Mucosa of stomach (tissue), 1 donor: ENCODE results near the gene SPACA6.
A peak's percentile ranks its signal among the peaks of the same experiment; 100 is the strongest.
"Not testable (repeated sequence)": the region's sequence is repeated elsewhere in the genome, so short reads cannot be mapped to it uniquely, and the experiment has no call there.

Experiments used
- H3K27me3 ChIP-seq: one replicate; pipeline ENCODE4 v1.7.0; 2013; ENCODE audit warnings: mild to moderate bottlenecking, low read length; ENCODE audit not compliant: control insufficient read depth, insufficient read depth
- H3K36me3 ChIP-seq: one replicate; pipeline ENCODE4 v1.7.0; 2013; ENCODE audit warnings: low read length; ENCODE audit not compliant: control insufficient read depth, insufficient read depth
- H3K4me1 ChIP-seq: one replicate; pipeline ENCODE4 v1.7.0; 2013; ENCODE audit warnings: mild to moderate bottlenecking, low read length; ENCODE audit not compliant: control insufficient read depth, insufficient read depth
- H3K4me3 ChIP-seq: one replicate; pipeline ENCODE4 v1.7.0; 2013; ENCODE audit warnings: low read length
- H3K9ac ChIP-seq: one replicate; pipeline ENCODE4 v1.7.0; 2013; ENCODE audit warnings: mild to moderate bottlenecking, low read length, moderate library complexity
- H3K9me3 ChIP-seq: one replicate; pipeline ENCODE4 v1.7.0; 2013; ENCODE audit warnings: mild to moderate bottlenecking, low read length, moderate library complexity; ENCODE audit not compliant: control insufficient read depth
- donor health status: Pancreatic carcinoma.

Gene SPACA6

GRCh38 chr19:51668216-51668615, 24.9 kb upstream of the SPACA6 start:
- no peak overlapping the region for H3K4me3 ChIP-seq
- no peaks in the 10 kb centered on the region for H3K4me1 ChIP-seq
- H3K27me3 ChIP-seq: peaks cover 5% of the 10 kb centered on the region
- no peaks in the 10 kb centered on the region for H3K36me3 ChIP-seq
- H3K9ac ChIP-seq: no peak overlapping the region
- no peaks in the 10 kb centered on the region for H3K9me3 ChIP-seq

GRCh38 chr19:51675911-51676565, 17.1 kb upstream of the SPACA6 start:
- not testable (repeated sequence) for H3K36me3 ChIP-seq, H3K9me3 ChIP-seq, H3K9ac ChIP-seq, H3K27me3 ChIP-seq, H3K4me1 ChIP-seq, H3K4me3 ChIP-seq

- no peaks in the 10 kb centered on the region for H3K4me1 ChIP-seq
- peaks cover 4% of the 10 kb centered on the region for H3K27me3 ChIP-seq
- no peaks in the 10 kb centered on the region for H3K9me3 ChIP-seq
- no peak overlapping the region for H3K4me3 ChIP-seq
- no peak overlapping the region for H3K9ac ChIP-seq
- H3K36me3 ChIP-seq: no peaks in the 10 kb centered on the region
Observed at GRCh38 chr19:51676566-51677083, 16.5 kb upstream of the SPACA6 start.

- Histone ChIP-seq H3K27me3 (peaks cover 4% of the 10 kb centered on the region), H3K36me3 (no peaks in the 10 kb centered on the region), H3K4me1 (no peaks in the 10 kb centered on the region), H3K4me3 (no peak overlapping the region), H3K9me3 (no peaks in the 10 kb centered on the region), H3K9ac (no peak overlapping the region)
Observed at GRCh38 chr19:51680474-51680873, 12.7 kb upstream of the SPACA6 start.

GRCh38 chr19:51681286-51681941, 11.7 kb upstream of the SPACA6 start:
- H3K36me3 ChIP-seq: no peaks in the 10 kb centered on the region
- H3K4me1 ChIP-seq: no peaks in the 10 kb centered on the region
- H3K9me3 ChIP-seq: no peaks in the 10 kb centered on the region
- H3K27me3 ChIP-seq: peaks cover 4% of the 10 kb centered on the region
- H3K4me3 ChIP-seq: no peak overlapping the region
- H3K9ac ChIP-seq: no peak overlapping the region

DNA sequence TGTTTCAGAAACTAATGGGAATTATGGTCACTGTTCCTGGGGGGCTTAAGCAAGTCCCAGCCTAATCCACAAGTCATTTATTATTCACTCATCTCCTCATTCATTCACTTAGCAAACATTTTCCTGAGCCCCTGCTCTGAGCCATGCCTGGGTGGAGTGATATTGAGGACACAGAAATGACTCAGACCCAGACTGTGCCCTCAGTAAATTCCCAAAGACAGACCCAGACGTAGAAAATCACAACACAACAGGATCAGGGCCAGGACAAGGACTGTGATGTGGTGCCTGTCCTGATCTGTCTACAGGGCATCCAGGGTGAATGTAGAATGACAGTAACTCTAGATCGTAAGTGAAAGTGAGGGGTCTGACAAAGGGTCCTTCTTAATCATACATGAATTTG, 7.0 kb upstream of the SPACA6 start:
- H3K36me3 ChIP-seq: no peaks in the 10 kb centered on the region
- peaks cover 15% of the 10 kb centered on the region for H3K4me1 ChIP-seq
- no peak overlapping the region for H3K4me3 ChIP-seq
- H3K27me3 ChIP-seq: peaks cover 22% of the 10 kb centered on the region
- H3K9ac ChIP-seq: no peak overlapping the region
- H3K9me3 ChIP-seq: no peaks in the 10 kb centered on the region

GRCh38 chr19:51687791-51688670, 5.1 kb upstream of the SPACA6 start:
- H3K27me3 ChIP-seq: peaks cover 22% of the 10 kb centered on the region
- peaks cover 15% of the 10 kb centered on the region for H3K4me1 ChIP-seq
- H3K9ac ChIP-seq: peak overlapping the region; percentile 66
- no peaks in the 10 kb centered on the region for H3K9me3 ChIP-seq
- H3K4me3 ChIP-seq: no peak overlapping the region
- H3K36me3 ChIP-seq: no peaks in the 10 kb centered on the region

GRCh38 chr19:51688671-51689571, 4.2 kb upstream of the SPACA6 start:
- Histone ChIP-seq H3K36me3 (no peaks in the 10 kb centered on the region), H3K4me3 (no peak overlapping the region), H3K9ac (peak overlapping the region; percentile 66), H3K9me3 (no peaks in the 10 kb centered on the region), H3K27me3 (peaks cover 22% of the 10 kb centered on the region), H3K4me1 (peaks cover 15% of the 10 kb centered on the region)

- H3K4me1 ChIP-seq: peaks cover 15% of the 10 kb centered on the region
Observed at GRCh38 chr19:51689751-51690453, 3.2 kb upstream of the SPACA6 start.

GRCh38 chr19:51690454-51691073, 2.6 kb upstream of the SPACA6 start:
- H3K27me3 ChIP-seq: peaks cover 22% of the 10 kb centered on the region
- H3K4me3 ChIP-seq: peak overlapping the region; percentile 56
- peaks cover 15% of the 10 kb centered on the region for H3K4me1 ChIP-seq
- H3K36me3 ChIP-seq: peaks cover 5% of the 10 kb centered on the region
- H3K9me3 ChIP-seq: no peaks in the 10 kb centered on the region
- peak overlapping the region; percentile 46 for H3K9ac ChIP-seq

More at GRCh38 chr19:51689751-51690453, 3.2 kb upstream of the SPACA6 start:
- Histone ChIP-seq H3K27me3 (peaks cover 22% of the 10 kb centered on the region), H3K4me3 (peak overlapping the region; percentile 56), H3K9me3 (no peaks in the 10 kb centered on the region), H3K36me3 (peaks cover 5% of the 10 kb centered on the region), H3K9ac (peak overlapping the region; percentile 46)
